ENCODE results near the gene LSMEM2.

LSMEM2 gene

GRCh38 chr3:50324351-50325112 is 45.6 kb downstream of the LSMEM2 start:
- peak; percentile 74 for DNase-seq

GRCh38 chr3:50325113-50325480 is 46.2 kb downstream of the LSMEM2 start:
- DNase-seq = no peak

GRCh38 chr3:50325497-50326181 is 46.8 kb downstream of the LSMEM2 start:
- DNase-seq = no peak

- DNase-seq = no peak
Measured at GRCh38 chr3:50326182-50326541, 47.3 kb downstream of the LSMEM2 start.

GRCh38 chr3:50327129-50327528 is 48.2 kb downstream of the LSMEM2 start:
- no peak for DNase-seq

GRCh38 chr3:50327943-50328691 is 49.2 kb downstream of the LSMEM2 start, which contains the start of gene TUSC2:
Gene TUSC2 (minus strand): TSS chr3:50328223. CDS start chr3:50328099, 124 bp downstream.
- DNase-seq = peak; percentile 96

GRCh38 chr3:50330330-50330729 is 51.4 kb downstream of the LSMEM2 start:
- no peak for DNase-seq

GRCh38 chr3:50331364-50331907 is 52.5 kb downstream of the LSMEM2 start:
- DNase-seq = no peak

- DNase-seq = no peak
Measured at GRCh38 chr3:50333744-50334328, 54.9 kb downstream of the LSMEM2 start.

- DNase-seq = no peak
Measured at GRCh38 chr3:50334339-50335075, 55.6 kb downstream of the LSMEM2 start.

- no peak for DNase-seq
Measured at GRCh38 chr3:50336452-50337174, 57.7 kb downstream of the LSMEM2 start.

- peak; percentile 98 for DNase-seq
Measured at GRCh38 chr3:50337175-50337861, 58.4 kb downstream of the LSMEM2 start.

Measured in NCI-H146 (cell line).